ENCODE data around the gene PRR14.

DNA sequence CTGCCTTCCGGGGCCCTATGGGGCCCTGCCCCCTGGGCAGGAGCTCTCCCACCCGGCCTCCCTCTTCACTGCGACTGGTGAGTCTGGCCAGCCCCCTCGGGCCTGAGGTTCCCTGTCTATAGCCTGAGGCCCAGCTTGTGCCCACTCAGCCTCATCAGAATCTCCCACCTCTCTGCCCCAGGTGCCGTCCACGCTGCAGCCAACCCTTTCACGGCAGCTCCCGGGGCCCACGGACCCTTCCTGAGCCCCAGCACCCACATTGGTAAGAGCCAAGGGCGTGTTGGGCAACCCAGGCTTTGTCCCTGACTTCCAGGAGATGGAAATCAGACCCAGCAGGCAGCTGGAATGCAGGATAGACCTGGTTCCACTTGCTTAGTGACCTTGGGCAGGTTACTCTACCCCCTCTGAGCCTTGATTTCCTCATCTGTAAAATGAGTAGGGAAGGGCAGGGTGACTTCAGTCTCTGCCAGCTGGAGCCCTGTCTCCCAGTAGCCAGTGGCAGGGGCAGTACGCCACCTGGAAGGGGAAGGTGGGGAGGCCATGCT, 16.7 kb downstream of the PRR14 start:
- TF ChIP-seq, protein P1, sequence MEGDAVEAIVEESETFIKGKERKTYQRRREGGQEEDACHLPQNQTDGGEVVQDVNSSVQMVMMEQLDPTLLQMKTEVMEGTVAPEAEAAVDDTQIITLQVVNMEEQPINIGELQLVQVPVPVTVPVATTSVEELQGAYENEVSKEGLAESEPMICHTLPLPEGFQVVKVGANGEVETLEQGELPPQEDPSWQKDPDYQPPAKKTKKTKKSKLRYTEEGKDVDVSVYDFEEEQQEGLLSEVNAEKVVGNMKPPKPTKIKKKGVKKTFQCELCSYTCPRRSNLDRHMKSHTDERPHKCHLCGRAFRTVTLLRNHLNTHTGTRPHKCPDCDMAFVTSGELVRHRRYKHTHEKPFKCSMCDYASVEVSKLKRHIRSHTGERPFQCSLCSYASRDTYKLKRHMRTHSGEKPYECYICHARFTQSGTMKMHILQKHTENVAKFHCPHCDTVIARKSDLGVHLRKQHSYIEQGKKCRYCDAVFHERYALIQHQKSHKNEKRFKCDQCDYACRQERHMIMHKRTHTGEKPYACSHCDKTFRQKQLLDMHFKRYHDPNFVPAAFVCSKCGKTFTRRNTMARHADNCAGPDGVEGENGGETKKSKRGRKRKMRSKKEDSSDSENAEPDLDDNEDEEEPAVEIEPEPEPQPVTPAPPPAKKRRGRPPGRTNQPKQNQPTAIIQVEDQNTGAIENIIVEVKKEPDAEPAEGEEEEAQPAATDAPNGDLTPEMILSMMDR (IDR thresholded peaks at IDR 0.05; ENCODE audit: insufficient read depth, low read length), result no peak
- no peak for TF ChIP-seq GABPA (IDR thresholded peaks at IDR 0.05; ENCODE audit: low read depth)
- TF ChIP-seq, protein P2, sequence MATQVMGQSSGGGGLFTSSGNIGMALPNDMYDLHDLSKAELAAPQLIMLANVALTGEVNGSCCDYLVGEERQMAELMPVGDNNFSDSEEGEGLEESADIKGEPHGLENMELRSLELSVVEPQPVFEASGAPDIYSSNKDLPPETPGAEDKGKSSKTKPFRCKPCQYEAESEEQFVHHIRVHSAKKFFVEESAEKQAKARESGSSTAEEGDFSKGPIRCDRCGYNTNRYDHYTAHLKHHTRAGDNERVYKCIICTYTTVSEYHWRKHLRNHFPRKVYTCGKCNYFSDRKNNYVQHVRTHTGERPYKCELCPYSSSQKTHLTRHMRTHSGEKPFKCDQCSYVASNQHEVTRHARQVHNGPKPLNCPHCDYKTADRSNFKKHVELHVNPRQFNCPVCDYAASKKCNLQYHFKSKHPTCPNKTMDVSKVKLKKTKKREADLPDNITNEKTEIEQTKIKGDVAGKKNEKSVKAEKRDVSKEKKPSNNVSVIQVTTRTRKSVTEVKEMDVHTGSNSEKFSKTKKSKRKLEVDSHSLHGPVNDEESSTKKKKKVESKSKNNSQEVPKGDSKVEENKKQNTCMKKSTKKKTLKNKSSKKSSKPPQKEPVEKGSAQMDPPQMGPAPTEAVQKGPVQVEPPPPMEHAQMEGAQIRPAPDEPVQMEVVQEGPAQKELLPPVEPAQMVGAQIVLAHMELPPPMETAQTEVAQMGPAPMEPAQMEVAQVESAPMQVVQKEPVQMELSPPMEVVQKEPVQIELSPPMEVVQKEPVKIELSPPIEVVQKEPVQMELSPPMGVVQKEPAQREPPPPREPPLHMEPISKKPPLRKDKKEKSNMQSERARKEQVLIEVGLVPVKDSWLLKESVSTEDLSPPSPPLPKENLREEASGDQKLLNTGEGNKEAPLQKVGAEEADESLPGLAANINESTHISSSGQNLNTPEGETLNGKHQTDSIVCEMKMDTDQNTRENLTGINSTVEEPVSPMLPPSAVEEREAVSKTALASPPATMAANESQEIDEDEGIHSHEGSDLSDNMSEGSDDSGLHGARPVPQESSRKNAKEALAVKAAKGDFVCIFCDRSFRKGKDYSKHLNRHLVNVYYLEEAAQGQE (IDR thresholded peaks at IDR 0.05; ENCODE audit: insufficient replicate concordance, low read depth), result no peak
- no peak for TF ChIP-seq POLR2AphosphoS5 (IDR thresholded peaks at IDR 0.05; ENCODE audit: low read depth)
- TF ChIP-seq SPI1 (IDR thresholded peaks at IDR 0.05; ENCODE audit: borderline replicate concordance, low read depth), result no peak
